SU-DHL-6 (cell line): ENCODE data around the gene MEIS1.

Experiments used
- CTCF ChIP-seq: fragments of 200-600 bp; sonication (generic); IDR thresholded peaks from one replicate; pipeline ENCODE4 v1.5.1; 2017; ENCODE audit warnings: antibody characterized with exemption, mild to moderate bottlenecking, low read length, moderate library complexity; ENCODE audit not compliant: insufficient read depth, poor library complexity, severe bottlenecking
- EZH2phosphoT487 ChIP-seq: fragments of 200-600 bp; sonication (generic), shearing (Covaris generic); conservative IDR thresholded peaks from 2 replicates; pipeline ENCODE4 v1.6.1; 2018; ENCODE audit warnings: mild to moderate bottlenecking, antibody characterized with exemption, low read length, moderate library complexity, mixed read lengths

GRCh38 chr2:66536290-66536673, 101.4 kb downstream of the MEIS1 start:
- TF ChIP-seq EZH2phosphoT487 (no peak), CTCF (no peak)
